WTC11 (cell line): ENCODE results near the gene TP53I13. TPM values are rescaled to one million over a fixed set of nuclear protein-coding genes. Genes with fewer than 3 reads are reported as not detected.

Experiments
- ATAC-seq: fragments of 200-7000 bp; cut with Tn5 transposase; 2 replicates; pipeline ENCODE4 v1.10.0; 2021; ENCODE audit warnings: mild to moderate bottlenecking, moderate library complexity
- CTCF ChIA-PET: fragments of 300-600 bp; sonication (Branson Sonifier 250); formaldehyde crosslinking; loops from one replicate; lab custom pipeline; 2021; ENCODE audit warnings: antibody characterized with exemption; lab: Charles Lee
- POLR2A ChIA-PET: fragments of 350-600 bp; sonication (Branson Sonifier 250); formaldehyde crosslinking; loops from one replicate; lab custom pipeline; 2021; ENCODE audit warnings: antibody characterized with exemption; lab: Charles Lee
- DNase-seq: peaks from one replicate; pipeline ENCODE4 v3.0.0; 2021; ENCODE audit warnings: low spot score
- H3K27ac Mint-ChIP-seq: 2 replicates; pipeline ENCODE4 v1.8.0; 2021; ENCODE audit warnings: mixed read lengths
- H3K27me3 Mint-ChIP-seq: 2 replicates; pipeline ENCODE4 v1.8.0; 2021; ENCODE audit warnings: low read depth, mild to moderate bottlenecking, moderate library complexity, mixed read lengths
- H3K36me3 Mint-ChIP-seq: 2 replicates; pipeline ENCODE4 v1.8.0; 2021; ENCODE audit warnings: mixed read lengths
- H3K4me1 Mint-ChIP-seq: 2 replicates; pipeline ENCODE4 v1.8.0; 2022; ENCODE audit warnings: mixed read lengths
- H3K4me3 Mint-ChIP-seq: 2 replicates; pipeline ENCODE4 v1.8.0; 2021; ENCODE audit warnings: mild to moderate bottlenecking, moderate library complexity, mixed read lengths
- H3K9me3 Mint-ChIP-seq: 2 replicates; pipeline ENCODE4 v1.8.0; 2021; ENCODE audit warnings: mixed read lengths
- EMX1 ChIP-seq: fragments of 250-450 bp; sonication (Bioruptor Pico); IDR thresholded peaks from 2 replicates; pipeline ENCODE4 v1.8.0; 2021; ENCODE audit warnings: mild to moderate bottlenecking
- ETV6 ChIP-seq: sonication (generic); formaldehyde crosslinking; IDR thresholded peaks from 2 replicates; pipeline ENCODE4 v1.8.1; 2022; ENCODE audit warnings: mild to moderate bottlenecking, missing genetic modification reagents
- MYBL2 ChIP-seq: sonication (generic); formaldehyde crosslinking; IDR thresholded peaks from 2 replicates; pipeline ENCODE4 v1.8.1; 2023; ENCODE audit warnings: mild to moderate bottlenecking, moderate library complexity, missing genetic modification reagents
- ZNF671 ChIP-seq: fragments of 250-450 bp; sonication (Bioruptor Pico); IDR thresholded peaks from 2 replicates; pipeline ENCODE4 v1.8.0; 2021; ENCODE audit warnings: mild to moderate bottlenecking
- total RNA-seq: library from RNA; stranded (reverse); gene quantifications from 3 replicates; pipeline ENCODE4 v1.2.3, GENCODE V29; 2021
- TF ChIP-seq, protein P1 (sequence below): sonication (generic); formaldehyde crosslinking; IDR thresholded peaks from 2 replicates; pipeline ENCODE4 v1.8.1; 2023; ENCODE audit warnings: mild to moderate bottlenecking, missing genetic modification reagents, borderline replicate concordance
- TF ChIP-seq, protein P2 (sequence below): sonication (generic); formaldehyde crosslinking; IDR thresholded peaks from 2 replicates; pipeline ENCODE4 v1.8.0; 2023; ENCODE audit warnings: mild to moderate bottlenecking, missing genetic modification reagents
- TF ChIP-seq, protein P3 (sequence below): sonication (generic); formaldehyde crosslinking; IDR thresholded peaks from 2 replicates; pipeline ENCODE4 v1.8.0; 2022; ENCODE audit warnings: mild to moderate bottlenecking, missing genetic modification reagents
- TF ChIP-seq, protein P4 (sequence below): fragments of 250-450 bp; sonication (Bioruptor Pico); IDR thresholded peaks from 2 replicates; pipeline ENCODE4 v1.8.0; 2021; ENCODE audit warnings: mild to moderate bottlenecking
- TF ChIP-seq, protein P5 (sequence below): fragments of 250-450 bp; sonication (Bioruptor Pico); IDR thresholded peaks from 2 replicates; pipeline ENCODE4 v1.9.0; 2021; ENCODE audit warnings: mild to moderate bottlenecking
- TF ChIP-seq, protein P6 (sequence below): sonication (generic); formaldehyde crosslinking; IDR thresholded peaks from 2 replicates; pipeline ENCODE4 v1.8.1; 2023; ENCODE audit warnings: mild to moderate bottlenecking, moderate library complexity, missing genetic modification reagents

TP53I13 gene
- total RNA-seq, 1 experiment from 2014 or later = 41.9 TPM

DNA sequence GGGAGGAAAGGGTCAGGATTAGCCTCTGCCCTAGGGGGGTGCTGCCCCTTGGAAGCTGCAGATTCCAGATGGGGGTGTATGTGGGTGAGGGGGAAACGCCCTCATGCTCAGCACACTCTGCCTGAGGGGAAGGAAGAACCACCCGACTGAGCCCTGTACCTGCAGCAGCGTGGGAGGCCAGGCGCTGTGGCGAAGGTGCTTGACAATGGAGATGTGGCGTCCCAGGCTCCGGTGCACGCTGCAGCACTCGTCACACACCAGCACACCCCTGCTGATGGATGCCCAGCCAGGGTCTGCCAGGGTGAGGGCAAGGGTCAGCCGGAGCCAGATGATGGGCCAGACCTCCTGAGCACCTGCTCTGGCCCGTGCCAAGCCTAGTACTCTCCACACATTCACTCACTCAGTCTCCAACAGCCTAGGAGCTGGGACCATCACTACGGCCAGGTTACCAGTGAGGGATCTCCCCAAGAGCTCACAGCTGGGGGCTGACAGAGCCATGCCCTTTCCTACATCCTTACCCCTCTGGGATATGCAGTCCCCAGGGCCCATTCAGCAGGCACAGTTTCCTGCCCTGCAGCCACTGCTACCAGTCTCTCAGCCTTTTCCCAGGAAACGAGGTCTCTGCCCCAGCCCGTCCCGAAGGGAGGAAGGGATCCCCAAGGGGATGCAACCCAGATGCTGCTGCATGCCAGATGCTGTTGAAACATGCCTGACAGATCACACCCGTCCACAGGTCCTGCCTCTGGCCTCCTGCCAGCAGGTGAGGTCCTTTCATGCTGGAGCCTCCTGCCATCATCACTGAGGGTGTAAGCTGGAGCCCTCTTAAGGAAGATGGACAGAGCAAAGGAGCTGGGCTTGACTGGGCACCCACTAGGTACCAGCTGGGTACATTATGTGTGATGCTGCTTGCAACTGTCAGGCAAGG is 15.1 kb downstream of the TP53I13 start (continued):
- TF ChIP-seq, protein P1, sequence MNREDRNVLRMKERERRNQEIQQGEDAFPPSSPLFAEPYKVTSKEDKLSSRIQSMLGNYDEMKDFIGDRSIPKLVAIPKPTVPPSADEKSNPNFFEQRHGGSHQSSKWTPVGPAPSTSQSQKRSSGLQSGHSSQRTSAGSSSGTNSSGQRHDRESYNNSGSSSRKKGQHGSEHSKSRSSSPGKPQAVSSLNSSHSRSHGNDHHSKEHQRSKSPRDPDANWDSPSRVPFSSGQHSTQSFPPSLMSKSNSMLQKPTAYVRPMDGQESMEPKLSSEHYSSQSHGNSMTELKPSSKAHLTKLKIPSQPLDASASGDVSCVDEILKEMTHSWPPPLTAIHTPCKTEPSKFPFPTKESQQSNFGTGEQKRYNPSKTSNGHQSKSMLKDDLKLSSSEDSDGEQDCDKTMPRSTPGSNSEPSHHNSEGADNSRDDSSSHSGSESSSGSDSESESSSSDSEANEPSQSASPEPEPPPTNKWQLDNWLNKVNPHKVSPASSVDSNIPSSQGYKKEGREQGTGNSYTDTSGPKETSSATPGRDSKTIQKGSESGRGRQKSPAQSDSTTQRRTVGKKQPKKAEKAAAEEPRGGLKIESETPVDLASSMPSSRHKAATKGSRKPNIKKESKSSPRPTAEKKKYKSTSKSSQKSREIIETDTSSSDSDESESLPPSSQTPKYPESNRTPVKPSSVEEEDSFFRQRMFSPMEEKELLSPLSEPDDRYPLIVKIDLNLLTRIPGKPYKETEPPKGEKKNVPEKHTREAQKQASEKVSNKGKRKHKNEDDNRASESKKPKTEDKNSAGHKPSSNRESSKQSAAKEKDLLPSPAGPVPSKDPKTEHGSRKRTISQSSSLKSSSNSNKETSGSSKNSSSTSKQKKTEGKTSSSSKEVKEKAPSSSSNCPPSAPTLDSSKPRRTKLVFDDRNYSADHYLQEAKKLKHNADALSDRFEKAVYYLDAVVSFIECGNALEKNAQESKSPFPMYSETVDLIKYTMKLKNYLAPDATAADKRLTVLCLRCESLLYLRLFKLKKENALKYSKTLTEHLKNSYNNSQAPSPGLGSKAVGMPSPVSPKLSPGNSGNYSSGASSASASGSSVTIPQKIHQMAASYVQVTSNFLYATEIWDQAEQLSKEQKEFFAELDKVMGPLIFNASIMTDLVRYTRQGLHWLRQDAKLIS (CRISPR knock-in tag) = no peak
- TF ChIP-seq ETV6 (CRISPR knock-in tag) (no peak), EMX1 (CRISPR knock-in tag) (no peak), ZNF671 (CRISPR knock-in tag) (no peak), MYBL2 (no peak)
- TF ChIP-seq, protein P2, sequence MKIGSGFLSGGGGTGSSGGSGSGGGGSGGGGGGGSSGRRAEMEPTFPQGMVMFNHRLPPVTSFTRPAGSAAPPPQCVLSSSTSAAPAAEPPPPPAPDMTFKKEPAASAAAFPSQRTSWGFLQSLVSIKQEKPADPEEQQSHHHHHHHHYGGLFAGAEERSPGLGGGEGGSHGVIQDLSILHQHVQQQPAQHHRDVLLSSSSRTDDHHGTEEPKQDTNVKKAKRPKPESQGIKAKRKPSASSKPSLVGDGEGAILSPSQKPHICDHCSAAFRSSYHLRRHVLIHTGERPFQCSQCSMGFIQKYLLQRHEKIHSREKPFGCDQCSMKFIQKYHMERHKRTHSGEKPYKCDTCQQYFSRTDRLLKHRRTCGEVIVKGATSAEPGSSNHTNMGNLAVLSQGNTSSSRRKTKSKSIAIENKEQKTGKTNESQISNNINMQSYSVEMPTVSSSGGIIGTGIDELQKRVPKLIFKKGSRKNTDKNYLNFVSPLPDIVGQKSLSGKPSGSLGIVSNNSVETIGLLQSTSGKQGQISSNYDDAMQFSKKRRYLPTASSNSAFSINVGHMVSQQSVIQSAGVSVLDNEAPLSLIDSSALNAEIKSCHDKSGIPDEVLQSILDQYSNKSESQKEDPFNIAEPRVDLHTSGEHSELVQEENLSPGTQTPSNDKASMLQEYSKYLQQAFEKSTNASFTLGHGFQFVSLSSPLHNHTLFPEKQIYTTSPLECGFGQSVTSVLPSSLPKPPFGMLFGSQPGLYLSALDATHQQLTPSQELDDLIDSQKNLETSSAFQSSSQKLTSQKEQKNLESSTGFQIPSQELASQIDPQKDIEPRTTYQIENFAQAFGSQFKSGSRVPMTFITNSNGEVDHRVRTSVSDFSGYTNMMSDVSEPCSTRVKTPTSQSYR (CRISPR knock-in tag) = no peak
- TF ChIP-seq, protein P3, sequence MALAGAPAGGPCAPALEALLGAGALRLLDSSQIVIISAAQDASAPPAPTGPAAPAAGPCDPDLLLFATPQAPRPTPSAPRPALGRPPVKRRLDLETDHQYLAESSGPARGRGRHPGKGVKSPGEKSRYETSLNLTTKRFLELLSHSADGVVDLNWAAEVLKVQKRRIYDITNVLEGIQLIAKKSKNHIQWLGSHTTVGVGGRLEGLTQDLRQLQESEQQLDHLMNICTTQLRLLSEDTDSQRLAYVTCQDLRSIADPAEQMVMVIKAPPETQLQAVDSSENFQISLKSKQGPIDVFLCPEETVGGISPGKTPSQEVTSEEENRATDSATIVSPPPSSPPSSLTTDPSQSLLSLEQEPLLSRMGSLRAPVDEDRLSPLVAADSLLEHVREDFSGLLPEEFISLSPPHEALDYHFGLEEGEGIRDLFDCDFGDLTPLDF (CRISPR knock-in tag) = no peak
- TF ChIP-seq, protein P4, sequence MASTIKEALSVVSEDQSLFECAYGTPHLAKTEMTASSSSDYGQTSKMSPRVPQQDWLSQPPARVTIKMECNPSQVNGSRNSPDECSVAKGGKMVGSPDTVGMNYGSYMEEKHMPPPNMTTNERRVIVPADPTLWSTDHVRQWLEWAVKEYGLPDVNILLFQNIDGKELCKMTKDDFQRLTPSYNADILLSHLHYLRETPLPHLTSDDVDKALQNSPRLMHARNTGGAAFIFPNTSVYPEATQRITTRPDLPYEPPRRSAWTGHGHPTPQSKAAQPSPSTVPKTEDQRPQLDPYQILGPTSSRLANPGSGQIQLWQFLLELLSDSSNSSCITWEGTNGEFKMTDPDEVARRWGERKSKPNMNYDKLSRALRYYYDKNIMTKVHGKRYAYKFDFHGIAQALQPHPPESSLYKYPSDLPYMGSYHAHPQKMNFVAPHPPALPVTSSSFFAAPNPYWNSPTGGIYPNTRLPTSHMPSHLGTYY = no peak
- TF ChIP-seq, protein P5, sequence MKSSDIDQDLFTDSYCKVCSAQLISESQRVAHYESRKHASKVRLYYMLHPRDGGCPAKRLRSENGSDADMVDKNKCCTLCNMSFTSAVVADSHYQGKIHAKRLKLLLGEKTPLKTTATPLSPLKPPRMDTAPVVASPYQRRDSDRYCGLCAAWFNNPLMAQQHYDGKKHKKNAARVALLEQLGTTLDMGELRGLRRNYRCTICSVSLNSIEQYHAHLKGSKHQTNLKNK (CRISPR knock-in tag) = no peak

DNA sequence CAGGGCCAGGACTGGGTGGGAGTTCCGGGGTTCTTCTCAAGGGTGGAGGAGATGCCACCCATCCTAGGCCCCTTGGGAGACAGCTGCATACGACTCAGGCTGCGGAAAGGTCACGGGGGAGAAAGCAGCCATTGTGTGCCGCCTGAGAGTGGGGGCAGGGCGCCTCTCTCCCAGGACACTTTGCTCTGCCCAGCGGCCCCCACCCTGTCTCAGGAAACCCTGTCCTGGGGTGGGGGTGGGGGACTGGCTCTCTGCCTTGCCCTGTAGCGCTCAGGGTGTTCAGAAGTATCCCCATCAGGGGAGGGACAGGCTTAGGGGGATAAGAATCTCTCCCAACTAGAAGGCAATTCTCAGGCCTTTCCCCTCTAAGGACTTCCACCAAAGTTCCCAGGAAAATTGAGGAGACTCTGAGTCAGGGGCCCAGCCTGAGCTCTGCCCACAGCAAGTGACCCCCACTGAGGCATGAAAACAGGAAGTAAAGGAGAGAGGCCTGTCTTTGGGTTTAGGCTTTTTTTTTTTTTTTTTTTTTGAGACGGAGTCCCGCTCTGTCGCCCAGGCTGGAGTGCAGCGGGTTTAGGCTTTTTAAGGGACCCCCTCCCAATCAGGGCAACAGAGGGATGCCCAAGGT is 16.1 kb downstream of the TP53I13 start:
- POLR2A ChIA-PET = no interaction called here
- no peaks in the 10 kb centered on the region for H3K9me3 Mint-ChIP-seq
- DNase-seq (no peak), ATAC-seq (no peak)
- peak overlapping the region; percentile 60; the same call in 1 of the 2 replicates for H3K27ac Mint-ChIP-seq
- peaks cover 39% of the 10 kb centered on the region for H3K4me1 Mint-ChIP-seq
- H3K4me3 Mint-ChIP-seq = no peak overlapping the region; the same call in 1 of the 2 replicates
- H3K36me3 Mint-ChIP-seq = peaks cover 27% of the 10 kb centered on the region
- TF ChIP-seq, protein P2 (CRISPR knock-in tag) = peak; percentile 71; the same call in 1 of the 2 replicates
- TF ChIP-seq, protein P6, sequence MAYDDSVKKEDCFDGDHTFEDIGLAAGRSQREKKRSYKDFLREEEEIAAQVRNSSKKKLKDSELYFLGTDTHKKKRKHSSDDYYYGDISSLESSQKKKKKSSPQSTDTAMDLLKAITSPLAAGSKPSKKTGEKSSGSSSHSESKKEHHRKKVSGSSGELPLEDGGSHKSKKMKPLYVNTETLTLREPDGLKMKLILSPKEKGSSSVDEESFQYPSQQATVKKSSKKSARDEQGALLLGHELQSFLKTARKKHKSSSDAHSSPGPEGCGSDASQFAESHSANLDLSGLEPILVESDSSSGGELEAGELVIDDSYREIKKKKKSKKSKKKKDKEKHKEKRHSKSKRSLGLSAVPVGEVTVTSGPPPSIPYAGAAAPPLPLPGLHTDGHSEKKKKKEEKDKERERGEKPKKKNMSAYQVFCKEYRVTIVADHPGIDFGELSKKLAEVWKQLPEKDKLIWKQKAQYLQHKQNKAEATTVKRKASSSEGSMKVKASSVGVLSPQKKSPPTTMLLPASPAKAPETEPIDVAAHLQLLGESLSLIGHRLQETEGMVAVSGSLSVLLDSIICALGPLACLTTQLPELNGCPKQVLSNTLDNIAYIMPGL (CRISPR knock-in tag) = no peak
- TF ChIP-seq, all 79 proteins: peak for 1
- CTCF ChIA-PET = interaction anchor here (0.6 to 3.4 kb wide), 11 partner anchors 8 to 1523 kb away, joined by 3 to 32 read pairs (median 6); partner anchors contain the start of genes ABHD15 and ANKRD13B
- no peaks in the 10 kb centered on the region for H3K27me3 Mint-ChIP-seq
